H9 (cell line): ENCODE measurements around the gene CCDC91. TPM values are rescaled to one million over a fixed set of nuclear protein-coding genes. Genes with fewer than 3 reads are reported as not detected.

ENCODE experiments used
- DNase-seq: peaks from one replicate; pipeline ENCODE4 v3.0.0-alpha.2; 2017
- H2AFZ ChIP-seq: one replicate; pipeline ENCODE4 v1.6.1; 2013; ENCODE audit warnings: mild to moderate bottlenecking, low read length, control low read depth, moderate library complexity
- H2AK5ac ChIP-seq: 2 replicates; pipeline ENCODE4 v1.6.1; 2013; ENCODE audit warnings: low read length, control low read depth, mixed read lengths; ENCODE audit not compliant: insufficient read length
- H2BK120ac ChIP-seq: one replicate; pipeline ENCODE4 v1.6.1; 2013; ENCODE audit warnings: low read depth, mild to moderate bottlenecking, low read length, control low read depth, inconsistent platforms; ENCODE audit not compliant: poor library complexity, severe bottlenecking
- H2BK12ac ChIP-seq: 2 replicates; pipeline ENCODE4 v1.6.1; 2013; ENCODE audit warnings: low read length, control low read depth, mixed read lengths, low read depth; ENCODE audit not compliant: insufficient read length
- H2BK15ac ChIP-seq: 2 replicates; pipeline ENCODE4 v1.6.1; 2013; ENCODE audit warnings: low read depth, low read length, control low read depth
- H2BK20ac ChIP-seq: one replicate; pipeline ENCODE4 v1.6.1; 2013; ENCODE audit warnings: low read depth, mild to moderate bottlenecking, low read length, control low read depth, inconsistent platforms; ENCODE audit not compliant: poor library complexity, severe bottlenecking
- H2BK5ac ChIP-seq: 2 replicates; pipeline ENCODE4 v1.6.1; 2013; ENCODE audit warnings: low read length, control low read depth, mixed read lengths; ENCODE audit not compliant: insufficient read length
- H3K14ac ChIP-seq: 2 replicates; pipeline ENCODE4 v1.6.1; 2013; ENCODE audit warnings: low read length, control low read depth; ENCODE audit not compliant: insufficient read depth
- H3K18ac ChIP-seq: 2 replicates; pipeline ENCODE4 v1.6.1; 2013; ENCODE audit warnings: low read depth, mild to moderate bottlenecking, mixed read lengths, low read length, control low read depth; ENCODE audit not compliant: insufficient read length
- H3K23ac ChIP-seq: 2 replicates; pipeline ENCODE4 v1.6.1; 2013; ENCODE audit warnings: low read length, control low read depth, mixed read lengths, low read depth; ENCODE audit not compliant: insufficient read length
- H3K23me2 ChIP-seq: 2 replicates; pipeline ENCODE4 v1.6.1; 2013; ENCODE audit warnings: low read depth, mild to moderate bottlenecking, mixed read lengths, low read length, control low read depth; ENCODE audit not compliant: insufficient read length, poor library complexity, severe bottlenecking
- H3K27ac ChIP-seq: 2 replicates; pipeline ENCODE4 v1.5.1; 2013; ENCODE audit warnings: low read length, control low read depth, mixed read lengths, low read depth; ENCODE audit not compliant: insufficient read length
- H3K27me3 ChIP-seq: 2 replicates; pipeline ENCODE4 v1.6.1; 2013; ENCODE audit warnings: low read length, control low read depth, inconsistent platforms; ENCODE audit not compliant: insufficient read depth
- H3K4ac ChIP-seq: 2 replicates; pipeline ENCODE4 v1.6.1; 2013; ENCODE audit warnings: low read depth, mild to moderate bottlenecking, control low read depth, inconsistent platforms, low read length, moderate library complexity
- H3K4me1 ChIP-seq: 2 replicates; pipeline ENCODE4 v1.6.1; 2013; ENCODE audit warnings: low read length, control low read depth, inconsistent platforms; ENCODE audit not compliant: insufficient read depth
- H3K4me2 ChIP-seq: 2 replicates; pipeline ENCODE4 v1.6.1; 2013; ENCODE audit warnings: low read length, control low read depth, mixed read lengths; ENCODE audit not compliant: insufficient read length, insufficient read depth
- H3K56ac ChIP-seq: 2 replicates; pipeline ENCODE4 v1.6.1; 2013; ENCODE audit warnings: low read depth, mild to moderate bottlenecking, mixed read lengths, low read length, control low read depth; ENCODE audit not compliant: insufficient read length
- H3K79me1 ChIP-seq: 2 replicates; pipeline ENCODE4 v1.6.1; 2013; ENCODE audit warnings: low read depth, mild to moderate bottlenecking, moderate library complexity, low read length, control low read depth, inconsistent platforms; ENCODE audit not compliant: insufficient read depth, poor library complexity, severe bottlenecking
- H3K79me2 ChIP-seq: 2 replicates; pipeline ENCODE4 v1.6.1; 2013; ENCODE audit warnings: low read length, control low read depth, inconsistent platforms; ENCODE audit not compliant: insufficient read depth
- H3K9ac ChIP-seq: 2 replicates; pipeline ENCODE4 v1.6.1; 2013; ENCODE audit warnings: low read length, control low read depth, mixed read lengths; ENCODE audit not compliant: insufficient read length; ENCODE audit errors: extremely low read depth
- H3K9me3 ChIP-seq: one replicate; pipeline ENCODE4 v1.6.1; 2013; ENCODE audit warnings: low read depth, low read length, inconsistent platforms; ENCODE audit not compliant: control insufficient read depth
- H3T11ph ChIP-seq: one replicate; pipeline ENCODE4 v1.6.1; 2013; ENCODE audit warnings: mild to moderate bottlenecking, low read length, control low read depth, inconsistent platforms
- H4K20me1 ChIP-seq: one replicate; pipeline ENCODE4 v1.6.1; 2013; ENCODE audit not compliant: control insufficient read depth, insufficient read length, insufficient read depth
- H4K5ac ChIP-seq: 2 replicates; pipeline ENCODE4 v1.6.1; 2013; ENCODE audit warnings: low read depth, mild to moderate bottlenecking, mixed read lengths, low read length, control low read depth; ENCODE audit not compliant: insufficient read length
- H4K8ac ChIP-seq: replicated peaks from 2 replicates; pipeline ENCODE4 v1.6.1; 2013; ENCODE audit warnings: low read length, control low read depth, mixed read lengths, low read depth; ENCODE audit not compliant: insufficient read length
- H4K91ac ChIP-seq: 2 replicates; pipeline ENCODE4 v1.6.1; 2013; ENCODE audit warnings: low read depth, mild to moderate bottlenecking, moderate library complexity, mixed read lengths, low read length, control low read depth; ENCODE audit not compliant: insufficient read length
- H3K27ac Mint-ChIP-seq, 3 experiments: 2 replicates in 2 of 3; 3 replicates in 1 of 3; pipeline ENCODE4 v1.8.0; 2020 to 2021; ENCODE audit warnings: mixed read lengths in 3 of 3, mild to moderate bottlenecking in 1 of 3, moderate library complexity in 1 of 3
- H3K27me3 Mint-ChIP-seq: 2 replicates; pipeline ENCODE4 v1.8.0; 2021; ENCODE audit warnings: low read depth, mild to moderate bottlenecking, moderate library complexity, mixed read lengths
- H3K36me3 Mint-ChIP-seq, 3 experiments: 2 replicates in 2 of 3; 3 replicates in 1 of 3; pipeline ENCODE4 v1.8.0; 2020 to 2021; ENCODE audit warnings: low read depth in 3 of 3, mixed read lengths in 3 of 3; ENCODE audit not compliant: insufficient read depth in 1 of 3
- H3K4me1 Mint-ChIP-seq, 2 experiments: 2 replicates each; pipeline ENCODE4 v1.8.0; 2020; ENCODE audit warnings: mixed read lengths in 2 of 2
- H3K4me3 Mint-ChIP-seq, 2 experiments: 2 replicates in 1 of 2; 3 replicates in 1 of 2; pipeline ENCODE4 v1.8.0; 2020 to 2021; ENCODE audit warnings: mild to moderate bottlenecking in 2 of 2, mixed read lengths in 2 of 2, moderate library complexity in 1 of 2
- H3K9me3 Mint-ChIP-seq, 2 experiments: 2 replicates in 1 of 2; 3 replicates in 1 of 2; pipeline ENCODE4 v1.8.0; 2020; ENCODE audit warnings: mild to moderate bottlenecking in 2 of 2, mixed read lengths in 2 of 2, moderate library complexity in 1 of 2
- WGBS: extraction: QIAGEN DNeasy Blood & Tissue Kit; methylation state at CpG from one replicate; pipeline ENCODE4 v1.1.7; 2013; ENCODE audit warnings: missing lambda C conversion rate, low lambda C conversion rate, mixed read lengths; ENCODE audit not compliant: insufficient read length; ENCODE audit errors: extremely low coverage; 5-methylcytosine and 5-hydroxymethylcytosine counted together
- total RNA-seq: library from RNA; stranded (reverse); gene quantifications from 2 replicates; pipeline ENCODE4 v1.2.1, GENCODE V29; 2021
- TF ChIP-seq, protein P1 (sequence below): fragments of 200-600 bp; sonication (generic); conservative IDR thresholded peaks from 3 replicates; pipeline ENCODE4 v1.8.0; 2021; ENCODE audit warnings: antibody characterized with exemption, mild to moderate bottlenecking

The CCDC91 gene
- total RNA-seq, 1 experiment from 2014 or later = 22.7 TPM

DNA sequence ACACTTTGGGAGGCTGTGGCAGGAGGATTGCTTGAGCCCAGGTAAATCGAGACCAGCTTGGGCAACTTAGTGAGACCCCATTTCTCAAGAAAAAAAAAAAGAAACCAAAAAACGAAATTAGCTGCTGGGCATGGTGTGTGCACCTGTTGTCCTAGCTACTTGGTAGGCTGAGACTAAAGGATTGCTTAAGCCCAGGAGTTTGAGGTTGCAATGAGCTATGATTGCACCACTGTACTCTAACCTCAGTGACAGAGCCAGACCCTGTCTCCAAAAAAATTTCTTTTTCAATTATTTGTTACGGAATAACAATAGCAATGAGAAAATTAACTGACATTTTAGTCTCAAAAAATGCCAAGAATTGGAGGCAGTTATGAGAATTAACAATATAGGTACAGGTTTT lies 128.0 kb downstream of the CCDC91 start:
- H2BK12ac ChIP-seq = no peak overlapping the region
- Mint-ChIP-seq H3K27ac (no peak overlapping the region), H3K9me3 (peaks cover 10 to 12% of the 10 kb centered on the region in 2 experiments), H3K36me3 (peaks cover 9 to 21% (median 14%) of the 10 kb centered on the region in 3 experiments), H3K4me1 (peaks cover 10% of the 10 kb centered on the region in 2 experiments), H3K4me3 (no peak overlapping the region), H3K27me3 (no peaks in the 10 kb centered on the region)
- no peak overlapping the region for H2BK15ac ChIP-seq
- H3K4me1 ChIP-seq = no peaks in the 10 kb centered on the region
- no peak overlapping the region for H2BK5ac ChIP-seq
- no peaks in the 10 kb centered on the region for H3K27me3 ChIP-seq
- no peaks in the 10 kb centered on the region for H3K23me2 ChIP-seq
- H2AFZ ChIP-seq = no peak overlapping the region
- H4K20me1 ChIP-seq = no peaks in the 10 kb centered on the region
- no peak overlapping the region for H3K23ac ChIP-seq
- TF ChIP-seq, protein P1, sequence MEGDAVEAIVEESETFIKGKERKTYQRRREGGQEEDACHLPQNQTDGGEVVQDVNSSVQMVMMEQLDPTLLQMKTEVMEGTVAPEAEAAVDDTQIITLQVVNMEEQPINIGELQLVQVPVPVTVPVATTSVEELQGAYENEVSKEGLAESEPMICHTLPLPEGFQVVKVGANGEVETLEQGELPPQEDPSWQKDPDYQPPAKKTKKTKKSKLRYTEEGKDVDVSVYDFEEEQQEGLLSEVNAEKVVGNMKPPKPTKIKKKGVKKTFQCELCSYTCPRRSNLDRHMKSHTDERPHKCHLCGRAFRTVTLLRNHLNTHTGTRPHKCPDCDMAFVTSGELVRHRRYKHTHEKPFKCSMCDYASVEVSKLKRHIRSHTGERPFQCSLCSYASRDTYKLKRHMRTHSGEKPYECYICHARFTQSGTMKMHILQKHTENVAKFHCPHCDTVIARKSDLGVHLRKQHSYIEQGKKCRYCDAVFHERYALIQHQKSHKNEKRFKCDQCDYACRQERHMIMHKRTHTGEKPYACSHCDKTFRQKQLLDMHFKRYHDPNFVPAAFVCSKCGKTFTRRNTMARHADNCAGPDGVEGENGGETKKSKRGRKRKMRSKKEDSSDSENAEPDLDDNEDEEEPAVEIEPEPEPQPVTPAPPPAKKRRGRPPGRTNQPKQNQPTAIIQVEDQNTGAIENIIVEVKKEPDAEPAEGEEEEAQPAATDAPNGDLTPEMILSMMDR = no peak
- no peak overlapping the region for H3K27ac ChIP-seq
- no CpG with 5 or more reads among the region's 3 CpGs for WGBS
- H2BK20ac ChIP-seq = no peak overlapping the region
- H3K79me2 ChIP-seq = no peaks in the 10 kb centered on the region
- H3K79me1 ChIP-seq = no peaks in the 10 kb centered on the region
- no peak overlapping the region for H2BK120ac ChIP-seq
- H4K5ac ChIP-seq = no peak overlapping the region
- no peak overlapping the region for H3K4me2 ChIP-seq
- H3T11ph ChIP-seq = no peak overlapping the region
- H4K91ac ChIP-seq = no peak overlapping the region
- H3K18ac ChIP-seq = no peak overlapping the region
- no peaks in the 10 kb centered on the region for H3K9me3 ChIP-seq
- H4K8ac ChIP-seq = no peak overlapping the region
- no peak overlapping the region for H3K14ac ChIP-seq
- no peak overlapping the region for H3K56ac ChIP-seq
- DNase-seq = no peak
- no peak overlapping the region for H3K9ac ChIP-seq
- no peak overlapping the region for H2AK5ac ChIP-seq
- no peak overlapping the region for H3K4ac ChIP-seq
